ENCODE data around the gene LIMCH1. TPM values are rescaled to one million over a fixed set of nuclear protein-coding genes. Genes with fewer than 3 reads are reported as not detected.

The LIMCH1 gene
- total RNA-seq, 1 experiment from 2014 or later: 3.3 TPM

DNA sequence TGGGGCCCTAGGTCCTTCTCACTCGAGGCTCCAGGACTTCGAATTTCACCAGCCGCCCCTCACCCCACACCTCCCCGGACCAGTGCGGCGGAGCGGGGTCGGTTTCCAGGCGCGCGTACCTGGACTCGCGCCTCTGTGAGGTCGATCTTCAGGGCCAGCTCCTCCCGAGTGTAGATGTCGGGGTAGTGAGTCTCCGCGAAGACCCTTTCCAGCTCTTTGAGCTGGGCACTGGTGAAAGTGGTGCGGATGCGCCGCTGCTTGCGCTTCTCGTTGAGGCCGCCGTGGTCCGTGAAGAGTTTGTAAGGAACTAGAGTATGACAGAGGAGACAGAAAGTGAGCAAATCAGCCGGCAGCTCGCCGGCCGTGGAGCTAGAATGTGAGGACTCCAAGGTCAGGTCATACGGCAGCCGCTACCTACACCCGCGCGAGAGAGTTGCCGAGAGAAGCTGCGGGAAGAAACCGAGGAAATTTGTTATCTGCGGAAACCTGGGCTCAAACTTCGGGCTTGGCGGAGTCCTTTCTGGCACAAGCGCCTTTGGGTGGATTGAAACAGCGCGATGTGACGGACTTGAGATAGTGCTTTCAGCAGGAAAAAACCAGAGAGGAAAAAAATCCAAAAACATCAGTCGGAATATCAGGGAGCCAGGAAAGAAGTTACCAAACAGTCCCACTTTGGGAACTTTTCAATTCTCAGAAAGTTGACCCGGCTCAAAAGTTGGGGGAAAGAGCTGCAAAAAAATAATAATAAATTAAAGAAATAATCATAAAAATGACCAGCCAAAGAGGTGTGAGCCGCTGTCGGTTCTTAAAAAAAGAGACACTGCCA lies 209.5 kb downstream of the LIMCH1 start:
- H4K8ac ChIP-seq (replicated peaks; ENCODE audit: insufficient read length, low read depth, low read length): no peak overlapping the region
- H3K4ac ChIP-seq (ENCODE audit: low read depth, low read length): no peak overlapping the region
- no peak overlapping the region for H2BK12ac ChIP-seq (ENCODE audit: insufficient read length, low read depth, low read length)
- no CpG with 5 or more reads among the region's 49 CpGs for WGBS (ENCODE audit: extremely low coverage, insufficient read length, low lambda C conversion rate)
- no peak overlapping the region for H2BK120ac ChIP-seq (ENCODE audit: low read depth, low read length, poor library complexity, severe bottlenecking)
- H3K4me1 Mint-ChIP-seq: peaks cover 36 to 63% of the 10 kb centered on the region in 2 experiments
- H4K5ac ChIP-seq (ENCODE audit: insufficient read length, low read depth, low read length): no peak overlapping the region
- H3K14ac ChIP-seq (ENCODE audit: insufficient read depth, low read length): no peak overlapping the region
- H2AK5ac ChIP-seq (ENCODE audit: insufficient read length, low read length): no peak overlapping the region
- no peak overlapping the region for H3K56ac ChIP-seq (ENCODE audit: insufficient read length, low read depth, low read length)
- no peak overlapping the region for H2BK15ac ChIP-seq (ENCODE audit: low read depth, low read length)
- H4K91ac ChIP-seq (ENCODE audit: insufficient read length, low read depth, low read length): no peak overlapping the region
- H3K79me1 ChIP-seq (ENCODE audit: insufficient read depth, low read depth, low read length, poor library complexity, severe bottlenecking): no peaks in the 10 kb centered on the region
- H3K27me3 Mint-ChIP-seq (ENCODE audit: low read depth): peaks cover 99% of the 10 kb centered on the region
- H3K23me2 ChIP-seq (ENCODE audit: insufficient read length, low read depth, low read length, poor library complexity, severe bottlenecking): peaks cover 15% of the 10 kb centered on the region
- H3K4me2 ChIP-seq (ENCODE audit: insufficient read depth, insufficient read length, low read length): peak overlapping the region; percentile 38
- H3K9me3 Mint-ChIP-seq: peaks cover 2 to 22% of the 10 kb centered on the region in 2 experiments; a peak in 4 of 5 replicates
- peak; percentile 52 for DNase-seq
- no peak overlapping the region for H2AFZ ChIP-seq (ENCODE audit: low read length)
- H3K27me3 ChIP-seq (ENCODE audit: insufficient read depth, low read length): peaks cover 94% of the 10 kb centered on the region
- peaks cover 0 to 2% (median 0%) of the 10 kb centered on the region in 3 experiments; a peak in 3 of 7 replicates for H3K36me3 Mint-ChIP-seq (ENCODE audit: insufficient read depth in 1 of 3, low read depth in 3 of 3)
- no peak overlapping the region for H3K9ac ChIP-seq (ENCODE audit: extremely low read depth, insufficient read length, low read length)
- no peaks in the 10 kb centered on the region for H3K9me3 ChIP-seq (ENCODE audit: control insufficient read depth, low read depth, low read length)
- H4K20me1 ChIP-seq (ENCODE audit: control insufficient read depth, insufficient read depth, insufficient read length): peaks cover 2% of the 10 kb centered on the region
- peak overlapping the region in 1 of 2 experiments; percentile 62; a peak in 3 of 5 replicates for H3K4me3 Mint-ChIP-seq
- H3K79me2 ChIP-seq (ENCODE audit: insufficient read depth, low read length): no peaks in the 10 kb centered on the region
- no peak overlapping the region for H3K27ac Mint-ChIP-seq
- TF ChIP-seq, protein P1, sequence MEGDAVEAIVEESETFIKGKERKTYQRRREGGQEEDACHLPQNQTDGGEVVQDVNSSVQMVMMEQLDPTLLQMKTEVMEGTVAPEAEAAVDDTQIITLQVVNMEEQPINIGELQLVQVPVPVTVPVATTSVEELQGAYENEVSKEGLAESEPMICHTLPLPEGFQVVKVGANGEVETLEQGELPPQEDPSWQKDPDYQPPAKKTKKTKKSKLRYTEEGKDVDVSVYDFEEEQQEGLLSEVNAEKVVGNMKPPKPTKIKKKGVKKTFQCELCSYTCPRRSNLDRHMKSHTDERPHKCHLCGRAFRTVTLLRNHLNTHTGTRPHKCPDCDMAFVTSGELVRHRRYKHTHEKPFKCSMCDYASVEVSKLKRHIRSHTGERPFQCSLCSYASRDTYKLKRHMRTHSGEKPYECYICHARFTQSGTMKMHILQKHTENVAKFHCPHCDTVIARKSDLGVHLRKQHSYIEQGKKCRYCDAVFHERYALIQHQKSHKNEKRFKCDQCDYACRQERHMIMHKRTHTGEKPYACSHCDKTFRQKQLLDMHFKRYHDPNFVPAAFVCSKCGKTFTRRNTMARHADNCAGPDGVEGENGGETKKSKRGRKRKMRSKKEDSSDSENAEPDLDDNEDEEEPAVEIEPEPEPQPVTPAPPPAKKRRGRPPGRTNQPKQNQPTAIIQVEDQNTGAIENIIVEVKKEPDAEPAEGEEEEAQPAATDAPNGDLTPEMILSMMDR (conservative IDR thresholded peaks at IDR 0.05): no peak
- no peak overlapping the region for H3K18ac ChIP-seq (ENCODE audit: insufficient read length, low read depth, low read length)
- H3K4me1 ChIP-seq (ENCODE audit: insufficient read depth, low read length): no peaks in the 10 kb centered on the region
- H3K27ac ChIP-seq (ENCODE audit: insufficient read length, low read depth, low read length): no peak overlapping the region
- H3K23ac ChIP-seq (ENCODE audit: insufficient read length, low read depth, low read length): no peak overlapping the region
- H2BK20ac ChIP-seq (ENCODE audit: low read depth, low read length, poor library complexity, severe bottlenecking): no peak overlapping the region
- H3T11ph ChIP-seq (ENCODE audit: low read length): no peak overlapping the region
- H2BK5ac ChIP-seq (ENCODE audit: insufficient read length, low read length): no peak overlapping the region
